HG02623 (cell line): ENCODE data around the gene C2orf80.
"Not testable (repeated sequence)": the region's sequence is repeated elsewhere in the genome, so short reads cannot be mapped to it uniquely, and the experiment has no call there.

Source experiments
- ATAC-seq: cut with Tn5 transposase; IDR thresholded peaks from one replicate; pipeline ENCODE4 v1.9.1; 2021; ENCODE audit warnings: moderate library complexity; ENCODE audit not compliant: unreplicated experiment

Gene C2orf80

GRCh38 chr2:208189810-208190503 lies at the start of gene C2orf80:
Gene C2orf80, minus strand, starts transcription at chr2:208190030. Its CDS starts 3,044 bp downstream, at chr2:208186986.
- no peak for ATAC-seq

GRCh38 chr2:208235860-208236259 lies 46.0 kb upstream of the C2orf80 start:
- no peak for ATAC-seq

GRCh38 chr2:208234786-208235185 lies 45.0 kb upstream of the C2orf80 start:
- ATAC-seq: no peak

- ATAC-seq: no peak
Observed at GRCh38 chr2:208228476-208228875, 38.6 kb upstream of the C2orf80 start.

GRCh38 chr2:208227581-208228232 lies 37.9 kb upstream of the C2orf80 start:
- ATAC-seq: no peak

- ATAC-seq: no peak
Observed at GRCh38 chr2:208224802-208225201, 35.0 kb upstream of the C2orf80 start.

GRCh38 chr2:208222351-208222750 lies 32.5 kb upstream of the C2orf80 start:
- ATAC-seq: no peak

GRCh38 chr2:208221873-208222272 lies 32.0 kb upstream of the C2orf80 start:
- ATAC-seq: not testable (repeated sequence)

GRCh38 chr2:208210688-208211451 lies 21.0 kb upstream of the C2orf80 start:
- ATAC-seq: no peak

GRCh38 chr2:208208335-208209085 lies 18.7 kb upstream of the C2orf80 start:
- no peak for ATAC-seq

GRCh38 chr2:208207769-208208168 lies 17.9 kb upstream of the C2orf80 start:
- no peak for ATAC-seq

- no peak for ATAC-seq
Observed at GRCh38 chr2:208204166-208204565, 14.3 kb upstream of the C2orf80 start.

- ATAC-seq: no peak
Observed at GRCh38 chr2:208195531-208195930, 5.7 kb upstream of the C2orf80 start.

- no peak for ATAC-seq
Observed at GRCh38 chr2:208192611-208193236, 2.9 kb upstream of the C2orf80 start.

GRCh38 chr2:208189069-208189809 lies 591 bp downstream of the C2orf80 start:
- no peak for ATAC-seq

GRCh38 chr2:208186893-208187292 lies 2.9 kb downstream of the C2orf80 start:
- ATAC-seq: no peak

- ATAC-seq: no peak
Observed at GRCh38 chr2:208186465-208186864, 3.4 kb downstream of the C2orf80 start.

- no peak for ATAC-seq
Observed at GRCh38 chr2:208183972-208184705, 5.7 kb downstream of the C2orf80 start.

GRCh38 chr2:208183526-208183925 lies 6.3 kb downstream of the C2orf80 start:
- no peak for ATAC-seq
